Stimulated activated naive CD4-positive, alpha-beta T cell (primary cell): ENCODE measurements around the gene ACO2.
A peak's percentile ranks its signal among the peaks of the same experiment; 100 is the strongest.
"Not testable (repeated sequence)": the region's sequence is repeated elsewhere in the genome, so short reads cannot be mapped to it uniquely, and the experiment has no call there.

Source experiments
- DNase-seq, 6 experiments: peaks; one replicate each; lab custom pipeline; 2025; lab: John Stamatoyannopoulos, UW

ACO2 gene

GRCh38 chr22:41448189-41448808 lies 20.6 kb upstream of the ACO2 start:
- DNase-seq = peak; percentile 85 to 94 (median 92)

DNA sequence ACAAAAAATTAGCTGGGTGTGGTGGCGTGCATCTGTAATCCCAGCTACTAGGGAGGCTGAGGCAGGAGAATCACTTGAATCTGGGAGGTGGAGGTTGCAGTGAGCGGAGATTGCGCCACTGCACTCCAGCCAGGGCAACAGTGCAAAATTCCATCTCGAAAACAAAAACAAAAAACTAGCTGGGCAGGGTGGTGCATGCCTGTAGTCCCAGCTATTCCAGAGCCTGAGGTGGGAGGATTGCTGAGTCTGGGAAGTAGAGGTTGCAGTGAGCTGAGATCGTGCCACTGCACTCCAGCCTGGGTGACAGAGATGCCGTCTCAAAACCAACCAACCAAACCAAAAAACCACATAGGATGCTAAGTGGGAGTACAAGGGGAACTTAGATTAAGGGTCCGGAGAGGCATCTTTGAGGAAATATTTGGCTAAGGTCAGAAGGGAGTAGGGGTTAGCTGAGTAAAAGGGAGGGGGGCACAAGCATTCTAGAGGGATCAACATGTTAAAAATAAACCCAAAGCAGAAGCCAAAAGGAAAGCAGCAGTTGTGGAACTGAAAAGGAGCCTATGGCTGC lies 10.7 kb upstream of the ACO2 start:
- DNase-seq = no peak

- DNase-seq = no peak
These were observed 9.5 kb upstream of the ACO2 start for GRCh38 chr22:41459431-41459830.

- DNase-seq = not testable (repeated sequence)
These were observed 8.8 kb upstream of the ACO2 start for GRCh38 chr22:41460071-41460470.

GRCh38 chr22:41461901-41462300 lies 7.0 kb upstream of the ACO2 start:
- no peak for DNase-seq

DNA sequence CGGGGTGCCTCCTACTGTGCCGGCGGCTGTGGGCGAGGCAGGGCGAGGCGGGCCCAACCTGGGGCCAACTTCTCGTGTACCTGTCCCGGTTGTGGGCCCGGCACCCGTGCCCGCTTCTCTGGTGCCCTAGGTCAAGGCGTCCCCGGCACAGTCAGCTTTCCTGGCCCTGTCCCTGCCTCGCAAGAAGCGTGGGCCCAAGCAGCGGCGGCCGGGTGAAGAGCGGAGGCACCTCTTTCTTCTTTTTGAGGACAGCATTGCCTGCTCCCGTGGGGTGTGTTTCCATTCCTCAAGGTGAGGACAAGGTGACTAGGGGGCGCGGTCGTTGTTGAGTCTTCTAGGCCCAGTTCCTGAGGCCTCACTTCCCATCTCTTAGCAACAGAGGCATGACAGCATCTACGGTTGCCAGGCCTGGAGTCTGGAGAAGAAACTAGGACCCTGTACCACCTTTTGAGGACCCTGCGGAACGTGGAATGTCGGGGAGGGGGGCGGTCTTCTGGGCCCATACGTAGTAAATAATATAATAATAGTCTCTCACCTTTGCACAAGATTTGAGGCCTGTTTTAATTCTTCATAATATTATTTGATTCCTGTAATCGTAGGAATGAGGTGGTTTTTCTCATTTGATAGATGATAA lies 418 bp downstream of the ACO2 start:
- no peak for DNase-seq

GRCh38 chr22:41470886-41471285 lies 2.0 kb downstream of the ACO2 start:
- DNase-seq = no peak

DNA sequence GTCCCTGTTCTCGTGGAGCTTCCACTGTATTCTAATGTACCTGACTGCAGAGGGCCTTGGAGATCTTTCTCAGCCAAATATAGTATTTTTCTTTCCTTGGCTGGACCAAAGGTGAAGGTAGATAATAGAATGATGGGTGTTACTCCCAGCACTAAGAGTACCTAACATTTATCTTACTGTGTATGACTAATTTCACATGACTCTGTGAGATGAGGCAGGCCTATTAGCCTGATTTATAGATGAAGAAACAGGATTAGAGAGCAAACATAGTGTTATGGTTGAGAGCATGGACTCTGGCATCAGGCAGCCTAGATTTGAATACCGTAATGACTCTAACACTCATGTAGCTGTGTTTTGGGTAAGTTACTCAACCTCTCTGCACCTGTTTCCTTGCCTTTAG lies 2.7 kb downstream of the ACO2 start:
- DNase-seq = no peak

- DNase-seq = no peak
These were observed 6.0 kb downstream of the ACO2 start for GRCh38 chr22:41474872-41475451.

DNA sequence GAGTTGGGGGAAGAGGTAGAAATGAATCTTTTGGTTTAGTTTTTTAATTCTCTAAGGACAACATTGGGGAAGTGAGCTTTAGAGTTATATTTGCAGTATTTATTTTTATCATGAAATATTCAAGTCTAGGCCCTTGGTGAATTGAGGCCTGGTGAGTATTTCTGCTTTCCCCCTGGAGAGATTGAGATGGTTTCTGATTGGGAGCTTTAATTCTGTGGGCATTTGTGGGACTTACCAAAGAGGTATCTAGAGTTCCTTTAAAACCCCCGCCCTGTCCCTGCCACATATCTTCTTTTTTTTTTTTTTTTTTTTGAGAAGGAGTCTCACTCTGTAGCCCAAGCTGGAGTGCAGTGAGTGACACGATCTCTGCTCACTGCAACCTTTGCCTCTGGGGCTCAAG lies 9.6 kb downstream of the ACO2 start:
- no peak for DNase-seq

DNA sequence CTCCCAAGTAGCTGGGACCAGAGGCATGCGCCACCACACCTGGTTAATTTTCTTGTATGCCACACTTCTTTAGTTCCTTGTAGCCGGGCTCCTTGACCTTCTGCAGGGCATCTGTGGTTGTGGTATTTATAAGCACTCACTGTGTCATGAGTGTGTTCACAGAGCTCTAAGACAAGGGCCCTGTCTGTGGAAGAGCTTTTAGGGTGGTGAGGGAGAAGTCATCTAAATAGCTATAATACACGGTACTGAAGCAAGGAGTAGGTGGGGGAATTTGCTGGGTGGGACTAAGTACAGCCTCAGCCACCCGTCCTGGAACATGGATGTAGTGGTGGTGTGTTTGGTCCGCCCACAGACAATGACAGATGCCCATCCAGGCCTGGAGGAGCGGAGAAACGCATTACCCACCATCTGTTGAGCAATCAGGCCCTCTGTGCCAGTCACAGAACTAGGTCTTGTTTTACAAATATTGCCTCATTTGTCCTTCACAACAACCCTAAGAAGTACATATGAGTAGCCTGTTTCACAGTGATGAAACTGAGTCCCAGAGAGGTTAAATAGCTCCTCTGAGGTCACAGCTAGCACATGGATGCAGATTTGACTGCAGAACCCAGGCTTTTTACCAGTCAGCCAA lies 10.1 kb downstream of the ACO2 start:
- DNase-seq = no peak

DNA sequence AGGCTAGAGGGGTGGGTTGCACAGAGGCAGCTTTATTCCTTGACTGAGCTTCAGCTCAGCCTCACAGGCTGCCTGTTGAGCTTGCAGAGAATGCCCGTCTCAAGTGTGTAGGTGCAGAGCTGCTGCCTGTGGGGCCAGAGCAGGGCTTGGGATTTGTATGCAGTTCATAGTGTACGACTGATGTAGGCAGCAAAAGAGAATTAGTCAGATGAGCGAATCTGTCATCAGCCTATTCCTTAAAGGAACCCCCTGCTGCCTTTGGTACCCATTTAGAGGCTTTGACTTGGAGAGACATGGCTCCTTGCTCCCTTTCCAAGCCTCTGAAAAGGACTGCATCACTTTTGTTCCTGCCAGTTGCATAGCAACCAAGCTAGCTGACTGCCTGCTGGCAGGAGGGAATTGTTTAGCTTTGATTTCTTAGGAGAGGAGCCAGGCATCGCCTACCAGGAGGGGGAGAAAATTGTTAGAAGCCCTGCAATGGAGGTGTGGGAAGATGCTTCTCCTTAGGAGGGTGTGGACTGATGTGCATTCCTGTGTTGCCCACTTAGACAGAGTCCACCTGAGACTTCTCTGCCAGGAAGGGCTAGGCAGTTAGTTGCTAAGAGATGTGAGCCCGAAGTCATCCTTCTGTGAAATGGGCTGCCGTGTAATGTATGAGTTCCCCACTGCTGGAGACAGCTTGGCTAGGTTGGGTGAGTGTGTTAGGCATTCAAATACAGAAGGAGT lies 10.9 kb downstream of the ACO2 start:
- DNase-seq = no peak

DNA sequence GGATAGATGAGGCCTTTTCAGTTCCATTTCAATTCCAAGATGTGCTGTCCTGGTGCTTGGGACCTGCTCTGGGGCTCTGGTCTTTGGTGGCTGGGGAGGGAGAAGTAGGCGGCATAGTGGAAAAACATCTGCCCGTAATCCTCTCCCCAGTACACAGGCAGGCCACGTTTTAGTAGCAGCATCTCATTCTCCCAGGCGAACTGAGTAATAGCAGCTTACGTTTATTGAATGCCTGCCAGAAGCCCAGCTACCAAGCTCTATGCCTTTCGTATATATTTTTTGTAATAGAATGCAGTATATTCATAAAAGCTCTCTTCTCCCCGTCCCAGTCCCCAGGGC lies 11.4 kb downstream of the ACO2 start:
- no peak for DNase-seq

DNA sequence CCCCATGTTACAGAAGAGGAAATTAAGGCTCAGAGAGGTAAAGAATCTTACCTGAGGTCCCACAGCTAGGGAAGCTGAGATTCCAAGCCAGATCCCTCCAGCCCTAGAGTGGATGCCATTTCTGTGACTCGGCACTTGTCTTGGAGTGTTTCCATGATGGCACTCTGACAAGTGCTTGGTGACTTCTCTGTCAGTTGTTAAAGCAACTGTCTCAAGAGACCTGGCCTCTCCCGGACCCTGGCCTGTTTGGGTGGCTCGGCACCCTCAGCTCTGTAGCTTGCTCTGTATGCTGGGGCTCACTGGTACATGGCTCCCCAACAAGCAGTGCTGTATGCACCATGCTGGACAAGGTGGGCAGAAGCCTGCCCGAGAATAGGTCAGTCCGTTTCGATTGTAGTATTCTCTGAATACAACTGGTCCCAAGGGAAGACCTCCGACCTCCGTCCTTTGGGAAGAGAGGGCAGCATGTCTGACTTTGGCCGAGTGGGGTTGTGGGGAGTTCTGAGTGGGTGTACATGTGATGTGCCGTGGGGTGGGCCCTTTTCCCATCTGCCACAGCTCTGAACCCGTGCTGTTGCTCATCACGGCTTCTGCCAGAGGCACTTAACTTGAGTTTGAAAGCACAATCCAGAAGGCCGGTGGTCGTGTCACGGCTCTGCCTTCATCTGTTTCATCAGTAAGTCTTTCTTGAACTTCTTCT lies 12.4 kb downstream of the ACO2 start:
- DNase-seq = no peak

DNA sequence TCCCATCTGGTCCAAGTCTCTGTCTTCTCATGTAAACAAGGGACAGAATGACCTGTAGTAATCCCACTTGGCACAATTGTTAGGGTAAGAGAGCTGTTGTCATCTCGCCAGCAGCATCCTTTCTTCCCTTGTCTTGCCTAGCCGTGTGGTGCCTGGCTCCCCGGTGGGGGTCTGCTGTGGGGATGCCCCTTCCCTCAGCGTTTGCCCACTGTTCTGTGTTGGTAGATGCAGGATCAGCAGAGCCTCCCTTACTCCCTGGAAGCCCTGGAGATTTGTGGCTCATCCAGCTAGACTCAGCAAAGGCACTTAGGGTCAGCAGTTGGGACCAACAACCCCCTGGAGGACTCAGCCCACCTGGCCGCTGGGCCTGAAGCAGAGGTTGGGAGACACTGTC lies 13.0 kb downstream of the ACO2 start:
- DNase-seq = no peak

DNA sequence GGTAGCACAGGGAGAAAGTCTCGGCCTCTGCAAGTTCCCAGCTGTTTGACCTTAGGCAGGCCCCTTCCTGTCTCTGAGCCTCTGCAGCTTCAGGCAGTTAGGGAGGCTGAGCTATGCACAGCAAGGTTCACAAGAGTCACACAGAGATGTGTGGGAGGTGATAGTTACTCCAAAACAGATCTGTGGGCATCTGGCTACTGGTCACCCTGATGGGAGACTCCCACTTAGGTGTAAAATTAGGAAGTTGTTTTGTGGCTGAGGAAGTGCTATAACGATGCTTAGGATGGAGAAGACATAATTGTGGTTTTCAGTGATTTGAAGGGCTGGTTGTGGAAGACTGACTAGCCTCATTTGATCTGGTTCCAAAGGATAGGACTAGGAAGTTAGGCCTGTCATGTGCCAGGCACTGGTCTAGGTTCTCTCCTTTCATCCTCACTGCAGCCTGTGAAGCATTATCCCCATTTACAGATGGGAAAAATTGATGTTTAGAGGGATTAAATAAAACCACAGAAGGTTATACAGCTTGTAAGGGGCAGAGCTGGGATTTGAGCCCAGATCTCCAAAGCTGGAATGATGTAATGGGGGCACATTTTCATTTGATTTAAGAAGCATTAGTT lies 13.5 kb downstream of the ACO2 start:
- no peak for DNase-seq

DNA sequence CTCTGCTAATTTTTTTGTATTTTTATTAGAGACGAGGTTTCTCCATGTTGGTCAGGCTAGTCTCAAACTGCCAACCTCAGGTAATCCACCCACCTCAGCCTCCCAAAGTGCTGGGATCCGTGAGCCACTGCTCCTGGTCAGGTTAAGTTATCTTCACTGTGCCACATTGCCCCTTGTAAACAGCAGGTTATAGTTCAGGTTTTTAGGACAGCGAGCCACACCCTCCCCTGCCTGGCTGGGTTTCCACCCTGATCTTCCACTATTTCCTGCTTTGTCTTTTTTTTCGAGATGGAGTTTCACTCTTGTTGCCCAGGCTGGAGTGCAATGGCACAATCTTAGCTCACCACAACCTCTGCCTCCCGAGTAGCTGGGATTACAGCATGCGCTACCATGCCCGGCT lies 16.1 kb downstream of the ACO2 start:
- no peak for DNase-seq

DNA sequence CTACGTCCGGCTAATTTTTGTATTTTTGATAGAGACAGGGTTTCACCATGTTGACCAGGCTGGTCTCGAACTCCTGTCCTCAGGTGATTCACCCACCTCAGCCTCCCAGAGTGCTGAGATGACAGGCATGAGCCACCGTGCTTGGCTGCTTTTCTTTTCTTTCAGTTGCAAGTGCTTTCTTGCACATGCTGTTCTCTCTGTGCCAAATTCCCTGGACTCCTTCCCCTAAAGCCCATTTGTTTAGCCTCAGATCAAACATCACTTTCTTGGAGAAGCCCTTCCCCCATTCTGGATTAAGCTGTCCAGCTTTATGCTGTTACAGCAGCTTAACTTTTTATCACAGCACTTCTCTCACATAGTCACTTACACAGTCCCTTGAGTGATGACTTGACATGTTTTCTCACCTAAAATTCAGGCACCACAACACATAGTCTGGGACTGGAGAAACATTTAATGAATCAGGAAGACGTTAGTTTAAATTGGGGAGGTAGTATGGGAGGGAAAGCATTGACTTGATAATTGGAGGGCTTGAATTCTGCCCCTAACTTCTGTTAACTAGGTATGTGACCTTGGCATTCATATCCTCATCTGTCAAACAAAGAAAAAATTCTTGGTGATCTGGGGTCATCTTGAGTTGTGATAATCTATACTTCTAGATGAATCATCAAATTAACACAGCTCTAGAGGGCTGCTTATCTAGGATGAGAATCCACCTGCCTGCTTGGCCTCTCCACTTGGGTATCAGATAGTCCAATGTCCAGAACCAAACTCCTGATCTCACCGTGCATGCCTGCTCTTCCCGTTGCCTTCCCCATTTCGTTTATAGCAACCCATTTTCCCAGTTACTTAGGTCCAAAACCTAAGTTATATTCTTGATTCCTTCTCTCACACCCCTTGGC lies 18.4 kb downstream of the ACO2 start:
- DNase-seq = no peak

GRCh38 chr22:41488076-41488475 lies 19.2 kb downstream of the ACO2 start:
- DNase-seq = no peak
